HG02642 (cell line): ENCODE results near the gene DSG1.
"Not testable (repeated sequence)": the region's sequence is repeated elsewhere in the genome, so short reads cannot be mapped to it uniquely, and the experiment has no call there.

Source experiments
- ATAC-seq: cut with Tn5 transposase; IDR thresholded peaks from one replicate; pipeline ENCODE4 v1.9.1; 2021; ENCODE audit warnings: mild to moderate bottlenecking; ENCODE audit not compliant: unreplicated experiment, poor library complexity

The DSG1 gene

DNA sequence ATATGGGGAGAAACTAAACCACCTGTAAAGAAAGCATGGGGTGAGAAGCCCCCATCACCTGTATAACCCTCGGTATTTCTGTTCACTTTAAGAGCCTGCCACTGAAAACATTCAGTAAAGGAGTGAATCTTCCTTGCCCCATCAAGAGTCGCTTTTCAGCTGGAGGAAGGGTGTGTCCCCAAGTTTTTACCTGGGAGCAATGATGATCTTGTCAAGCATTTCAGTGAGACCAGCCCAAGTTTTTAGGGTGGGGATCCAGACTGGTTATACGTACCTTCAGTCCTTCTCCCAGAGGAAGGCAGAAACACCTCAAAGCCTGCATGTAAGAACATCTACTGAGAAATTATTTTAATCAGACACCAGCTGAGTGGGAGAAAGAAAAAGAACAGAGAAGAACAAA, at the start of gene DSG1:
Gene DSG1, plus strand, starts transcription at position 301 of the 400 bp plus-strand sequence. CDS start 141 bp downstream, outside the sequence.
- ATAC-seq: no peak

DNA sequence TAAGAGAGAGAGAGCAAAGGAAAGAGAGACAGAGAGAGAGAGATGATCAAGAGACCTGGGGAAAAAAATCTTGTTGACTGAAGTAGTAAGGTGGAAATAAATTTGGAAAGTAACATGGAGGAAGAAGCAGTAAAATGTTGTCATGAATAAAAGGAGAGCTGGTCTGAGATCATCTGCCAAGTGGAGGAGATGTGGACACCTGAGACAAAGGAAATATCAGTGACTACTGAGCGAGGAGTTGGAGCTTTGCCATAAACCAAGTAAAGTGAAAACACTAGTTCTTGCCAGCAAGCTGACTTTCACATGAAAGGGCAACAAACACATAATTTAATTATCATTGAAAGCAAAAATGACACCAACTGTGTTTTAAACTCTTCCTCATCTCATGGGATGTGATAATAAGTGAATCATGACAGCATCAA, 49.0 kb upstream of the DSG1 start:
- no peak for ATAC-seq

DNA sequence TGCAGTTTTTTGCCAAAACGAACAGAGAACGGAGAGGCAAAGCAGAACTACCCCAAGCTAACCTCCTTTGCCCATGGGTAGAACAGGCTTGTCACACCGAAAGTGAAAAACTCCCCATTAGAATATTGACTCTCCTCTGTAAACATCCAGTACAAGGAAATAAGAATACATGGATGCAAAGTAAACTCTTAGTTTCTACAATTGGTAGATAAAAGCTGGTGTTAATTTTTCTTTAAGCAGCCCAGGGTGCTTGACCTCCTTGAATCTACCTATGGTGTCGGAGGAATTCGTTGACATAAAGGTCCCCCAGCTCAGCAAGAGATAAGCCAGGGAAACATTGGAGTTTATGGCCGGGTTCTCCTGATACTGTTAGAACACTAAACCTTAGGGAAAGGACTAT, 48.4 kb upstream of the DSG1 start:
- ATAC-seq: no peak

DNA sequence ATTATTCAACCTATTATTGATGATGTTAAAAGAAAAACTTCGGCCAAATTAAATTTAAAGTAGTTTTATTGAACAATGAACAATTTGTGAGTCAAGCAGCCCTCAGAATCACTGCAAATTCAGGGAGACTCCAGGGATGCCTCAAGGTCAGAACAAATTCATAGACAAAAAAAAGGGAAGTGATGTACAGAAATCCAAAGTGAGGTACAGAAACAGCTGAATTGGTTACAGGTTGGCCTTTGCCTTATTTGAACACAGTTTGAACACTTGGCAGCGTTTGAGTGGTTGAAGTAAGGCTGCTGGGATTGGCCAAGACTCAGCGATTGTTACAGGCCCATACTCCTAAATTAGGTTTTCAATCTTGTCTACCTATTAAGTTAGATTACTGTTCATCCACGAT, 47.4 kb upstream of the DSG1 start:
- ATAC-seq: no peak

DNA sequence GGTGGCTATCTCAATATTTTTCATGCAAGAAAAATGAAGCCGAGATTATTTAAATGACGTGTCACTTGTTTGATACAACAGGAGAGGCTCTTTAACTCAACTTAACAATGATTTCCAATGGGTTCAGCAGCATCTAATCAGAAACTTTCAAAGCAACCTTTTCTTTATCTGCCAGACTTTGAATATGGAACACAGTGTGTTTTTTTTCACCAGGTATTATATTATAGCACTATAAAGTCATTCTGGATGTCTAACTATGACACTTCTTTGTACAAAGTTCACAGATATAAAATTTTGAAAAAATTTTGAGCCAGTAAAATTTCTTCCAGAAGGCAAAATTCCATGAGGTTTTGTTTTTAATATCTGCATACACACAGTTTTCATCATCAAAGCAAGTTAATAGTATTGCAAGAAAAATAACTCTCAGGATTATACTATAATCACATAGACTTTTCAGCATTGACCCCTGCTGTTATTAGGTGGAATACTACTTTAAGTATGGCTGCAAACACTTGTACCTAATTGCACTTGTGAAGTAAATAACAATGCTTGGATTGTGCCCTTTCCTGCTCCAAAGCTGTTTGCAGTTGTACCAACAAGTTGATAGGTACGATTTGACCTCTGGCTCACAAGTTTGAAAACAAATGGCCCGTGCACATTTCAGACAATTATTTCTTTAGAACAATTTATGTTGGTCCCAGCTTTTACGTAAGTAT, 44.0 kb upstream of the DSG1 start:
- ATAC-seq: no peak

DNA sequence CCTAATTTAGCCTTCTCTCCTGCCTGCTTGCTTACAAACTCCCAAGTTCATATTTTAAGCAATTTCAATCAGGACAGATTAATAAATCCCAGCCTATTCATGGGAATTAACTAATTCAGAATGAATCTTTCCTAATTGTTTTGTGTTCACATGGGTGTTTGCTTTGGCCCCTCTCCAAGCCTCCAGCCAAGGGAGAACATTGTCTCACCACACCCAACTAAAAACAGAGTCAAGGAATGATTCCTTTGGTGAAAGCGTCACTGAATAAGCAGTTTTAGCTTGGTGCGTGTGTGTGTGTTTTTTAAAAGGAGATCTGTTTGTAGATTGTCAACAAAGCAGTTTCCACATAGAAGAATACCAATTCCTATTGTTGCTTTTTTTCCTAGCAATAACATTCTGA, 43.0 kb upstream of the DSG1 start:
- no peak for ATAC-seq

DNA sequence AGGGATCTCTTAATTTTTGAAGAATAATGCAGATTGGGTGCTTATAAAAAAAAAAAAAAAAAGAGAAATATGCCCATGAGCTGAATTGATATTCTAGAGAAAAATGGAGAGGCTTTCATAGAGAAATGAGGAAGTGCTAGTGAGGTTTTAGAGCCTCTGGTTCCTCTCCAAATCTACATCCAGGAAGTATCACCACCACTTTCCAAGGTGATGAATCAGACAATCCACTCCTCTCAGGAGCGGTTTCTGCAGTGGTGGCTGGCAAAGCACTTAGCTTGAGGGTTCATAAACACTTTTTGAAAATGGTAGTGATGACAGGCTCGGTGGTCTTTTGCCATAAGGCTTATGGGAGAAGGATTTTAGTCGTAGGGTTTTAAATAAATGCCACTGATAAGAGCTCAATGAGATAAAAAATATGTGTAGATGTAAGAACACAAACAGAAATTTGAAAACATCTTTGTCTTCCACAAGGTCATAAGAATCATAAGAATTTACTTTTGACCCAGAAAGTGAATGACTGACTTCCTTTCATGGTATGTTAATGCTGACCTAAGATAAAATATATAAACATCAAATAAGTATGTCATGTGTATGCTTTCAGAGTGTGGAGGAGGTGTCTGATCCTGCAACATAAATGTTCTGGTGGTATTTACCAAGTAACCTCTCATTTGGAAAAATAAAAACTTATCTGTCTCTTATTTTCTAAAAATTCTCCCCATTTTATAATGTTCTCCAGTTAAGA, 42.1 kb upstream of the DSG1 start:
- ATAC-seq: no peak

GRCh38 chr18:31278609-31279071, 39.3 kb upstream of the DSG1 start:
- ATAC-seq: no peak

DNA sequence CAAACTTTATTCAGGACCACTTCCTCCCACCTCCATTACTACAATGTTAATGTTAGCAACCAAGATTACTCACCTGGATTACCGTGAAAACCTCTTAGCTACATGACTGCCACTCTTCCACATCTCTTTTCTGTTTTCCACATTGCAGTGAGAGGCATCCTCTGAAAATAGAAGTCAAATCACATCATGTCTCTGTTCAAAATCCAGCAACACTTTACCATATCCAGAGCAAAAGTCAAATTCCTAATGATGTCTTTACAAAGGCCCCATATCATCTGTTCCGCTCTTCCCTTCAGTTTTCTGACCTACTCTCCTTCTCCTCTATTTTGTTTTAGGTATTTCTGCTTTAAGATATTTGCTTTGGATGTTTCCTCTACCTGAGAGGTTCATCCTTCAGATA, 37.5 kb upstream of the DSG1 start:
- ATAC-seq: no peak

- no peak for ATAC-seq
Measured at GRCh38 chr18:31281437-31281836, 36.5 kb upstream of the DSG1 start.

GRCh38 chr18:31289446-31289845, 28.5 kb upstream of the DSG1 start:
- ATAC-seq: not testable (repeated sequence)

- ATAC-seq: no peak
Measured at GRCh38 chr18:31291688-31292087, 26.3 kb upstream of the DSG1 start.

DNA sequence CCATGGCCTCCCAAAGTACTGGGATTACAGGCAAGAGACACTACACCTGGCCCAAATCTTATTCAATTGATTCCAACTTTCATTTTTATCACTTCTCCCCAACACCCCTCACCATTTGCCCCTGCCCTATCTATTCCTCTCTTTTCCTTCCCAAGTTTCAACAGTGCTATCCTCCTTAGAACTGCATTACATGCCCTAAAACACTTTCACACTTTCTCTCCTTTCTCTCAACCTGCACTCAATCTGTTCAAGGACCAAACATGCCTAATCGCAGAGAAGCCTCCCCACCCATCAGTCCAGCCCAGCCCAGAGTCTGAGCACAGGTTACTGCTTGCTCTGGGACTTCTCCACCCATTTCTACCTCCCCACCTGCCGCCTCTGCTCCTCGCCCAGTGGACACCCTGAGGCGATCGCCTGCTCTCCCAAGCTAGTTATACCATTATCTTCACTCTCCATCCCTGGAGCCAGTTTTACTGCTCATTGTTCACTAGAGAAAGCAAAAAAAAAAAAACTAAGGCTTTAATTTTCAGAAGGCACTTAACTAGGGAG, 23.7 kb upstream of the DSG1 start:
- ATAC-seq: no peak

- ATAC-seq: no peak
Measured at GRCh38 chr18:31297248-31297647, 20.7 kb upstream of the DSG1 start.

GRCh38 chr18:31301201-31301655, 16.7 kb upstream of the DSG1 start:
- ATAC-seq: no peak

GRCh38 chr18:31302991-31303390, 15.0 kb upstream of the DSG1 start:
- no peak for ATAC-seq

DNA sequence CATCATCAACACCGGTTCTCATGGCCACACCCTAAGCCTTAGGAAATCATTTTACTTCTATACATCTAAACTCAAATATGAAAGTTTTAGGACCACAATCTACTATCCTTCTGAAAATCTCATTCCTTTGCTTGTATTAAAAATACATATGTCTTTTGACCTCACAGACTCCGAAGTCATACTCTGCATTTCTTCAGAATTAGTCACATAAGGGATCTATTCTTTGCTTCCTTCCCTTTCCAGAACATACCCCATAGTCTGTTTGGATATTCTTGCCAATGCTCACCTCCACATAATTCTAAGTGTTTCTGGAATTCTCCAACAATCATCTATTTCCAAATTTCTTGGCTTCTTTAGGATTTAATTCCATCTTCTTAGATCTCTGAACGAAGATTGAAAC, 14.2 kb upstream of the DSG1 start:
- no peak for ATAC-seq

DNA sequence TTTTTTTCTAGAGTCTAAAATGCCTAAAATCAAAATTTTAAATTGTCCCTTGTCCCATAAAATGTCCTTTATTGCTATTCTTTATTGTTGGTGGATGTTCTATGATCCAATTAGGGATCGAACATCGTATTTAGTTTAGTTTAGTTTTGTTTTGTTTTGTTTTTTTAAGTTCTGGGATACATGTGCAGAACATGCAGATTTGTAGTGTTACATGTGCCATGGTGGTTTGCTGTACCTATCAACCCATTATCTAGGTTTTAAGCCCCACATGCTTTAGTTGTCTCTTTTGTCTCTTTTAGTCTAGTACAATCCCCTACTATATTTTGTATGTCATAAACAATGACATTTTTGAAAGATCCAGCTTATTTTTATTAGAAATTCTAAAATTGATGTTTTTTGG, 8.8 kb upstream of the DSG1 start:
- ATAC-seq: no peak

GRCh38 chr18:31316974-31317373, 986 bp upstream of the DSG1 start:
- ATAC-seq: no peak

DNA sequence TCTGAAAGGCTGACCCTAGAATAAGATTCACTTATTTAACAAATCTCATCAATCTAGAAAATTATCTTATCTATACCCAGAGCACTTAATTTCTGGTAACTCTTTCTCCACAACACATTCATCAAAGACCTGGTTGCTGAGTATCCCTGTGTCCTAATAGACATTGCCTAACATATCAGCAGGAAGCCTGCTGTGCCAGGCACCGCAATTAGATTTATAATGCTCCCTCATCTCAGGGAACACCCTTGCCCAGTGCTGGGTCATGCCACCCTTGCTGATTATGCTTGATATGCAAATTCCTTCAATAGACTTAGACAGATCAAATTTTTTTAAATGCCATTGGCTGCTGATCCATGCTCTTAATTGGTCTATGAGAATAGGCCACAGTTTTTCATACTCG, 3.8 kb downstream of the DSG1 start:
- ATAC-seq: no peak

GRCh38 chr18:31325051-31325450, 7.1 kb downstream of the DSG1 start:
- no peak for ATAC-seq
